ENCODE results near the gene MINDY4. TPM values are rescaled to one million over a fixed set of nuclear protein-coding genes. Genes with fewer than 3 reads are reported as not detected.

The MINDY4 gene
- polyA plus RNA-seq, 4 donors, result 9.9 to 14.8 (median 10.2) TPM

DNA sequence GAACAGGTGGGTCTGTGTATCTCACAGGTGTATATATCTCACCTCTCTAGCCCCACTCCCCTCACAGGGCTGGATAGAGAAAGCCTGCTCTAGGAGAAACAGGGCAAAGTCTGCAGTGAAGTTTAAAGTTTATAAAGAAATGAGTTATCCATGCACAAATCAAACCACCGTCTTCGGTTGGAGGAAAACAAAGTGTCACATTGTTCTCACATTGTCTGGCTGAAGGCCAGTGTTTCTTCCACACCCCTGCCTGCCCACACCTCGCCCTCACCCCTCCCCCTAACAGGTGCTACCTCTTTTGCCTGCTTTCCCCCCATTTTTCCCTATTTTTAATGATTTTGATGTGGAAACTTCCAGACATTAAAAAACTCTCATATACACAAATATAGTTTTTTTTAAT lies 166.2 kb downstream of the MINDY4 start:
- no peak for DNase-seq (ENCODE audit: low read depth in 4 of 4, low spot score in 2 of 4)

DNA sequence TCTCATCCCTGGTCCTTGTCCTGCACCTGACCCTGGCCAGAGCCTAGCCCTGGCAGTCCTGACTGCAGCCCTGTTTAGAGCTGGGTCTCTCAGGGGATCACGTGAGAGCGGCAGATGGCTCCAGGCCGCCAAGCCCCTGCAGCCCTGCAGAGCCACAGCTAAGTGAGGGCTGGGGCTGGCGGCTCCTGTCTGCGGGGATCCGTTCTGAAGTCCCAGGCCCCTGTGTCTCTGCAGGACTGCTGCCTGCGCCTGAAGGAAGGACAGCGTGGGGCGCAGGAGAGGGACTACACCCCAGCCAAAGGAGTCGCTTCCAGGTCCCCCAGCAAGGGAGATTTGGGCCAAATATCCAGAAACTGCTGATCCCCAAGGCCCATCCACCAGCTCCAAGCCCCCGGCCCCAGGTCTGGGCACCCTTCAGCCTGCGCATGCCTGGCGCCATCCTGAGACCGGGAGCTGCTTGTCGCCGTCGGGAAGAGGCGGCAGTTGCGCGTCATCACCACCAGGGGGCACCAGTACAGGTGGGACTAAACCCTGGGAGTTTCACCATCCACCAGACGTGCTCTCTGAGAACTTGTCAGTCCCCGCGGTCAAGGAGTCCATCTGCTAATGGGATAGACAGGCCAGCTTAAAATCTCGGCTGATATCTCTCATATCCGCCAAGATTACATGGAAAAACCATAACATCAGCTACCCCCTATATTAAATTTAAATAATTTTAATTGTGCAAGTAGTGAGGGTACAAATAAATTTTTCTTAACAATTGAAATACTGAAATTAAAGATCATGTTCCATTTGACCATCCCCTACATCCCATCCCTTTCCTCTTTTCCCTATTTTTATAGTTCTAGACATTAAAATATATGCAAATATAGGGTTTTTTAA lies 167.5 kb downstream of the MINDY4 start:
- peak; percentile 37 to 61 (median 58) for DNase-seq (ENCODE audit: low read depth in 4 of 4, low spot score in 2 of 4)

DNA sequence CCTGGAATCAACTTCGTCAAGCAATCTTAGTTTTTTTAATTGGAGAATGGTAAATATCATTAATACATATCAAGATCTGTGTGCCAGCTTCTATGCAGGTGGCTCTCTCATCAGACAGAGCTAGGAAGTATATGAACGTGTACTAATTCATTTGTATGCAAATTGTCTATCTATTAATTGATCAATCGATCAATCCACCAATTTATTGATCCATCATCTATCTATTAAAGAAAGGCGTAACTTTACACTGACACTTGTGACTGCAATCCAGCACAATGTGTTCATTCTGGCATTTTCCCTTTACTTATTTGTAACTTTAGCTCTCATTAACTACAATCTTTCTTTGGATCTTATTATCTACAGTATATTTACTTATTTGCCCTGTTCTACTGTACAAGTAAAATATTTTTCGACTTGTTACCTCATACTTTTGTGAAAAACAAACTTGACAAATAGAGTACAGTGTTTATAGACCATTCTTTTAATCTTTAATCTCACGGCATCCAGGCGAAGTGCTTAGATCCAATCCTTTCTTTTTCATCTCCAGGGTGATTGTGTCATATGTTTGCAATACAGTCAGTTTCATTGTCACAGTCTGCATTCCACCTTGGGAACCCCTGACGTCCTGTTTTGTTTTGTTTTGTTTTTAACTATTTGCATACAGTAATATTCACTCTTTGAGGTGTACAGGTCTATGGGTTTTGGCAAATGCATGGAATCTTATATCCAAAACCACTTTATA lies 170.5 kb downstream of the MINDY4 start:
- no peak for DNase-seq (ENCODE audit: low read depth in 4 of 4, low spot score in 2 of 4)

Other genes starting within 250 kb of the MINDY4 start
- 100 to 1,000 TPM in 1 of 4 donors, 10 to 100 TPM in 3; 81.4 to 103 (median 92.7) TPM for gene GARS1, start 176.5 kb upstream of the MINDY4 start, polyA plus RNA-seq (ENCODE audit: insufficient read length in 4 of 4)
- gene CRHR2, start 89.0 kb upstream of the MINDY4 start, polyA plus RNA-seq (ENCODE audit: insufficient read length in 4 of 4), result under 1 TPM in 3 of 4 donors, not detected in 1; 0.06 to 0.32 (median 0.09) TPM
- 1 to 10 TPM; 1.3 to 2.5 (median 1.8) TPM for gene INMT, start 19.3 kb upstream of the MINDY4 start, polyA plus RNA-seq (ENCODE audit: insufficient read length in 4 of 4)
- gene AQP1, start 140.4 kb downstream of the MINDY4 start, polyA plus RNA-seq (ENCODE audit: insufficient read length in 4 of 4), result 100 to 1,000 TPM; 153 to 224 (median 211) TPM
- under 1 TPM in 3 of 4 donors, not detected in 1; 0.41 to 0.55 (median 0.43) TPM for gene GHRHR, start 192.5 kb downstream of the MINDY4 start, polyA plus RNA-seq (ENCODE audit: insufficient read length in 4 of 4)

Data from left renal cortex interstitium (tissue), 4 donors.